COLO668 (cell line): ENCODE measurements around the gene AFF2.

Source experiments
- DNase-seq: peaks from one replicate; lab custom pipeline; 2025; ENCODE audit not compliant: unreplicated experiment; lab: John Stamatoyannopoulos, UW

The AFF2 gene

DNA sequence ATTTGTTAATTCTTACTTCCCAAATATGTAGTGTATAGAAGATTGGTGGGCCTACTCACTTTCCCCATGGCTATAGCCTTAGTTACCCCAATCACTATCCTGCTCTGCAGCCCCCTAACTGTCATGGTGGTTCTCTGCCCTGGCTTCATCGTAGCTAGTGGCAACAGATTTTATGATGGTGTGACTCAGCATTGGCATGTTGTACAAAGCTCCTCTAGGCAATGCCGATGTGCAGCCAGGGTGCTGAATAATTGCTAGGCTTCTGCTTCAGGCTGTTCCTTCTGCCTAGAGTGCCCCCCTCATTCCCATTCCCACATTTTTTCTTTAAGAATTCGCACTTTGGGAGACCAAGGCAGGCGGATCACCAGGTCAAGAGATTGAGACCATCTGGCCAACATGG is 35.2 kb downstream of the AFF2 start:
- no peak for DNase-seq

DNA sequence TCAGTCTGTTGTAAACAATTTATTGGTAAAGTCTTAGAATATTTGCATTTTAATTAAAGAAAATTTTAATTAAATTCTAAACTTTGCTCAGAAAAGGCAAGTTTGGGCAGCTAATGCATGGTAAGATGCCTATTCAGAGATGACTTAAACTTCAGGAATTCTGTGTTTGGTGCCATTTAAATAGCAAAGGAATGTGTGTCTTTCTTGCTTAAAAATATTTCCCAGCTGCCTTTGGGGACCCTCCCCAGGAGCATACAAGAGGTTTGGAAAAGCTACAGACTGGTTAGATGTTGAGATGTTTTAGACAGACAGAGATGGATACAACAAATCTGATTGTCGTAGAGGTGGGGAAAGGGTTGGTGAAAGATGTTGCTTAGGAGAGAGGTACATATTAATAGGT is 36.5 kb downstream of the AFF2 start:
- no peak for DNase-seq

DNA sequence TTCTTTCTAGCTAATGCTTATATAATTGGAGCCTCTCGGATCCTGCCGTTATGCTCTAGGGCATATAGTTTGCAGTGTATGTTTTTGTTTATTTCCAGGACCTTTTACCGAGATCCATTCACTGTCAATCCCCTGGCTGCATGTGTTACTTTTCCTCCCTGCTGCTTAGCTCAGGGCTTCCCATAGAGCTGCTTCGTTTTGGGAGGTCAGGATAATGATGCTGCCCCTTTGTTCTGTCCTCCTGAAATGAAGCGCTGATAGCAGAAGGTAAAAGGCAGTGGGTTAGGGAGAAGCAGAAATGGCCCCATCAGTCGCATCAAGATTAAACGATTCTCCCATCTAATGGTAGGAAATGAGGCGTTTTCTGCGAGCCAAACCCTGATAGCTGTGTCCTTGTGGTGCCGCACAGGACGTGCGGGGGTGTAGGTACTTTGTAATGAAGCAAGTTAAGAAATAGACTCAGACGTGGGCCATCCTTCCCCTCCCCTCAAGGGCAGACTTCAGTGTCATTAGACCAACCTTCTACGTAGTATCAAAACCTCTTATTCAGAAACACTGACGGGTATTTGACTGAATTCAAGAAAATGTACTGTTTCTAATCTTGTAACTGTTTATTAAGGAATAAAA is 37.3 kb downstream of the AFF2 start:
- no peak for DNase-seq

DNA sequence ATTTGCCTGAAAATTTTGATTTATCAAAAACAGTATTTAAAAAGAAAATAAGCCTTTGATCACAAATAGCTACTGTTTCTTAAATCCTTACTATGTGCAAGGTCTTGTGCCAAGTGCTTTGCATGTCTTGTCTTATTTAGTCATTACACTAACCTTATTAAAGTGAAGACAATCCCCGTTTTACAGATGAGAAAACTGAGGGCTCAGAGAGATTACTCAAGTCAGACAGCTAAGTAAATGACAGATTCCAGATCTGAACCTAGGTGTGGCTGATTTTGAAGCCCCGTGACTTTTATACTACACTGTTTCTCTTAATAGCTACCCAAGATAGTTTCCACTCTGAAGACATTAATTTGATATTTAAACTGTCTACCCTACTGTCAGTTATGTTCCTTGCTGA is 38.2 kb downstream of the AFF2 start:
- DNase-seq: no peak

DNA sequence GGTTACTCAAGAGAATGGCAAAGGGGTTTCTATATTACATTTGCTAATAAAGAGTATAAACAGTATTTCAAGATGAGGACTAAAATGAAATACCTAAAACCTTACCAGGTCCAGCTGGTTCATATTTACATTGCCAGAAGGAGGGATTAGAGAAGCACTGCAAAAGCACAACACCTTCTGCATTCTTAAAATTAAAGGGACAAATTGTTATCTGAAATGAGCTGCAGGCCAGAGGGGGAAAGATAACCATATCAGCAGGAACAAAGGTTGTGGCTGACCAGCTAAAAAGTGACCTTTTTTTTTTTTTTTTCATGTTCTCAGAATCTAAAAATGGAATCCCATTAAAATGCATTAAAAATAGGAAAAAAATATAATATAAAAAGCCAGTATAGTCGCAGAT is 39.7 kb downstream of the AFF2 start:
- no peak for DNase-seq

DNA sequence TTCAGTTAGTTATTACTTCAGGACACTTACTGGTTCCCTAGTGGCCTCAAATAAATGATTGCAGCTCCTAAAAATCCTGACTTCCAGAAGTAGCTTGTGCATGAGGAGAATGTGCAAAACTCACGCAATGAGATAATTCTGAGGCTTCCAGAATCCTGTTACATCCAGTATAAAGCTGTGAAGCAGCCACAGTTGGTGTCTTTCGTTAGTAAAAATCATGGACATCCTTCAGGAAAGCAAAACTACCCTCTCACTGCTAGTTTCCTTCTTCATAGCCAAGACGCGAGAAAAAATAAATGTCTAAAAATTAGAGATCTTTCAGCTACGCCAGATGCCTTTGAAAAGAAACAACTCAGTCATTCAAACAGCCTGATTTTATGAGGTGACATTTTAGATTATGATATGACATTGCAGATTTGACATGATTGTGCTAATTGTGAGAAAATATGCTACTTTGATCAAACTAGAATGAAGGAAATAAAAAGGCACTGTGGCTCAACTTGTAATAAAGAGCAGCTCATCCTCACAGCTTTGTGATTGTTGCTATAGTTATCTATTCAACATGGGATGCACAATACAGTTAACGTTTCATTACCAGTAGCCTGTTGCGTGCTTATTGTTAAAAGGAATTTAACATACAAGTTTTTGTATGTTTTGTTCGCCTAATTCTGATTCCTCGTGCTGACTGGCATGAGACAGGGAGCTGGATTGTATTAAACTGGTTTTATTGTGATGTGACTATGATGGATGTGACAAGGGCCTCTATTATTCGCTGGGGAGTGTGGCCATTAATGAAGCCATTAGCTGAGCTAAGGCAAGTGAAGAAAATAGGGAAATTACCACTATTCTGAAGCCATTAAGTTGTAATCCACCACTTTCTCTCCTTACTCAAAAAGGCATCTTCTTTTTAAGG is 40.5 kb downstream of the AFF2 start:
- DNase-seq: no peak

DNA sequence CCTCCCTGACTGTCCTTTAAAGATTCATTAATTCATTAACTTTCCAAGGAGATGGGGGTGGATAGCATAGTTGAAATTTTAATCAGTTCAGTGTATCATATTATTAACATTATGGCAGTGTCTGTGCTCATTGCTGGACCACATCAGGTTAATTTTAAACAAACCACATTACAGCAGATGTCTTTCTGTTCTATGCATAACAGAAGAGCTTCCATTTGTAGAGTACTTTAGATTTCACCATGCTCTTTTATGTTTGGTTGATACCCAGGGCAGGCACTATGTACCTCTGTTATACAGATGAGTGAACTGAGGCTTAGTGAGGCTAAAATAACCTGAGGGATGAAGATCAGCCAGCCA is 41.1 kb downstream of the AFF2 start:
- no peak for DNase-seq

DNA sequence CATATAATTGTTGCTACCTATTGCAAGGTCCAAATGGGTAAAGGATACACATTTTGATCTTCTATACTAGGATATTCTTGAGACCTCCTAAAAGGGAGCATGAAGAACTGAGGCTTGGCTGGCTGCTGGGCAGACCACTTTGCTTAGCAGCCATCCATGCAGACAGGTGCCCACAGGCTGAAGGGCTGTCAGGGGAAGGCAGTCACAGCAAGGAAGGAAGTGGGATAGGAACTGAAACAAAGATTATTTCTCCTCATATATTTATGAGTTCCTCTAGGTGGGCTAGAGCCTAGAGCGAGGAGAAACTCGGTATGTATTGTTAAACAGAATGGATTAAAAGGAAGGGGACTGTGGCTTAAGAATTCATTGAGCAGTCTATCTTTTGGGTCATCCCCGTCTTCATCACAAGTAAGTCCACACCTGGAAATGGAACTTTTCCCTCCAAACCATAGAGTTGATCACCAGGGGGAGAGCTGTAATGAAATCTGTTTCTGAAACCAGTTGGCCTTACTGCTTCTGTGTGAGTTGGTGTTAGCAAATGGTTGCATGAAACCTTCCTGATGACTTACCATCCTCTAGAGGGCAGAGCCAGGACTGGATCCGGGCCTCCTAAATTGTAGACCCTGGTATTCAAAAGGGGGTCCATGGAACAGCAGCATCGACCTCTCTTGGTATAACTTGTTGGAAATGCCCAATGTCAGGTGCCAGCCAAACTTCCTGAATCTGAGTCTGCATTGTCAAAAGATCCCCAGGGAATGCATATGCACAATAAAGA is 42.3 kb downstream of the AFF2 start:
- no peak for DNase-seq

DNA sequence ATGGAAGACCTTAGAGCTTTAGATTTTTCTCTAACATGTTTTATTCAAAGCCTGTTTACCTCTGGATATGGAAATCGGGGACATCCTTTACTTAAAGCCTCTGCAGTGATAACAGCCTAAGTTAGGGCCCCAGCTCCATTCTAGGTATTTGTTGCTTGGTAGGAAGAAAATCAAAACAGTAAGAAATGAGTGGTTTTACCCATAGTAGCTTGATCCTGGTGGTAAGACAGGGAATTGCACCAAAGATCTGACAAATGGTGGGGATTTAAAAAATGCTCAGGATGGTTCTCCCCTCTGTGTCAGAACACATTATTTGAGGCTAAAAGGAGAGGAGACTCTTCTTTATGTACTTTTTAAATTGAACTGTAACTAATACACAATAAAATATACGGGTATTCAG is 52.4 kb downstream of the AFF2 start:
- no peak for DNase-seq

DNA sequence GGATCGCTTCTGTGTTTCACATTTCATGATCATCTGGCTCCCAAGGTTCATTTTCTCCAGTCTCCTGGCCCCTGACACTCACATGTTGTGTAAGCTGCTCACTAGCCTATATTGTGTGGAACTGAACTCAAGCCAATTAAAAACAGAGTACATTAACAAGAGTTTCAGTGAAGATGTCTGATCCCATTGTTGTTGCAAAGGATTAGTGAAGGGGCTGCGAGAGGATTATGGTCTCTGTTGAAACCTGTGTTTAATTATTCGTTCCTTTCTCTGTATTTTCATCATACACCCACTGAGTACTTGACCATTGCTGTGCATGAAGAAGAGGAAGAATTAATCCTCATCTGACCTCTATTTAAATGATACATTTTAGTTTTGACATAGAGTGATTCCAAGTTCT is 54.7 kb downstream of the AFF2 start:
- DNase-seq: no peak

DNA sequence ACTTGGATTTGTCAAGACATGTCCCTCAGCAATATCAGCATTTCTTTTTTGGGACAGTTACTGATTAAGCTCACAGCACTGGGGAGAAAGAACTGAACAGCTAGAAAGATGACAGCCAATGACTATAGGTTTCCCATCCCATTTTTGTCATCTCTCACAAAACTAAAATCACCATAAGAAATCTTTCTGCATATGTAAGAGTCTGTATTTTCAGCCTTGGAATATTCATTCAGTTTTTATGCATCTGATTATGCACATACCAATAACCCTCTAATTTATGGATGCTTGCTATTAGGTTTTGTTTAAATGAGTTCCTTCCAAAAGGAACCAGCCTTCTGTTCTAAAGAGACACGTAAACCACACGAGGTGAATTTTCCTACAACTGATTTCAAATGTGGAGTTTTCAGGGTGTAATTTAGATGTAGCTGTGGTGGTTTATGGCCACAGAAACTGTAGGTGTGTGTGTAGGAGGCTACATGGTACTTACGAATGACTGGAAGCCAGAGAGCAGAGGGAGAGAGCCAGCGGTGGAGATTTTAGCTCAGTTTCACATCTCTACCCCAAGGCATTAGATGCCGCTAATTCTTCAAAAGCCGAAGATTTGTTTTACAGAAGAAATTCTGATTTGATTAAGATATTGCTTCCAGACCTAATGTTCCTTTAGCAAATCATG is 55.3 kb downstream of the AFF2 start:
- no peak for DNase-seq

DNA sequence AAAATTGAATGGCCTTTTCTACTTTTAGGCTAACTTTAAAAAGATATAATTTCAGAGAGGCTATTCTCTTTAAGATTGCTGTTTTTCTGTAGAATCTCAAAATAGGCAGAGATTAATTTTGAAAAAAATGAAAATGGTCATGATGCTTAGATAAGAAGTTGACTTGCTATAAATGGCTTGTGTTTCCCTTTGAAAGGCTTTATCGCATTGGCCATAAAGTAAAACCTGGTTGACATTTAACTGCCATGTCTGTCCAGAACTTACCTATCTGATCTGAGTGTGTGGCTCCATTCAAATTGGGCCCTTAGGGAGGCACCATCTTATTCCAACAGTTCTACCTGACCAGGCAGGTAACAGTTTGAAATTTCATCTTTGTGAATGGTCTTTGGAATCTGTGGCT is 56.1 kb downstream of the AFF2 start:
- DNase-seq: no peak

DNA sequence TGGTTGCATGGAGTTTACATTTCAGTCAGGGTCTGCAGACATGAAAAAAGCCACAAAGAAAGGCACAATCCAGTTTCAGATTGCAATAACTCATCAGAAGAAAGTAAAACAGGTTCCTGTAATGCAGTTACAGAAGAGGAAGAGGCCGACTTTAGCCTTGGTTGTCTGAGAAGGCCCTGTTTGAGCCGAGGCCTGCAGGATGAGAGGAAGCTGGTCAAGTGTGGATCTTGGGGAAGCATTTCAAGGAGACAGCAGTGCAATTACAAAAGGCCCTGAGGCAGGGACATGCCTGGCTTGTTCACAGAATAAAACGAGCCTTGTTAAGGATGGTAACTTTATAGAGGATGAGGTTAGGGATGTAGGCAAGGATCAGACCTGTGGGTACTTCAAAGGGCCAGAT is 62.4 kb downstream of the AFF2 start:
- no peak for DNase-seq

DNA sequence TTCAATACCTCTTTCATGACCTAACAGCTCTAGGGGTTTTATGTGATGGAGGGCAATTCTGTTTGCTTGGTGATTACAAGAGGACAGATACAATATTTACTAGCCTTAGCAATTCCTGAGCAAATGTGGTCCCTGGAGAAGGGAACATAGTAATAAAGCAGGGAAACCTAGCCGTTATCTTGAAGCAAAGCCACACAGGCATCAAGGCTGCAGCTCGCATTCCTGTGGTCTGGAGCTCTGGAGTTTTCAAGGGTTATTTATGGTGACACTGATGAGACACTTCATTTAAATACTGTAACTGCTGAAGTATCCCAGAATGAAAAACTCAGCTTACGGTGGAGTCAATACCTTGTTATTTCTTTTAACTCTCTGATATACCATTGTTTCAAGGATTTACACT is 66.8 kb downstream of the AFF2 start:
- DNase-seq: no peak

DNA sequence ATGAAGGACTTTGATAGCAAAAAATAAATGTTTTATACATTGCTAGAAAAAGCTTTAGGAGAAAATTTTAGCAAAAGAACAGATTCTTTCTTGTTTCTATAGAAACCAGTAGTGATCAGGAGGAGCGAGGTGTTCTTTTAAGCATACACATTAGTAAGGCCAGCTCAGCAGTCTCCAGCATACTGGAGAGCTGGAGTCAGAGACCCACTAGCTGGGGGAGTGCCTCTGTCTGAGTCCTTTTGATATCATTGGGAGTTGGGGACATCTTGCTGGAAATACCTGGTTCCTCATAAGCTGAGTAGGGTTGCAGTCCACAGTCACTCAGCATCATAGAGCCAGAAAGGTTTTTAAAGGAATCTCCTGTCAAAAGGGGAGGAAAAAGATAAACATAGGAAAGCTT is 67.4 kb downstream of the AFF2 start:
- no peak for DNase-seq

DNA sequence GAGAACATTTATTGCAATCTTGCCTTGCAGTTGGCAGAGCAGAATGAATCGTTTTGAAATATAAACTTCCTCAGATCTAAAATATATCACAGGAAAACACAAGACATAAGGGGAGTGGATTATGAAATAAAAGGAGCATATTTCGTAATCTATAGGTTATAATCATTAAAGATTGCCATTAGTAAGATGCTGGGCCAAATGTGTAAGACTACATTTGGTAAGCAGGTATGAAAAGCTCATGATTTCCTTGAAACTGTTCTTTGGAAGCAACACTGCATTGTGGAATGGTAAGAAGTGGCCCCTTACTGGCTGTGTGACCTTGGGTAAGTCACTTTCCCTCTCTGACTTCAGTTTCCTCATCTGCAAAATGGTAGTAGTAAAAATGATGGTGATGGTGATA is 68.3 kb downstream of the AFF2 start:
- no peak for DNase-seq

DNA sequence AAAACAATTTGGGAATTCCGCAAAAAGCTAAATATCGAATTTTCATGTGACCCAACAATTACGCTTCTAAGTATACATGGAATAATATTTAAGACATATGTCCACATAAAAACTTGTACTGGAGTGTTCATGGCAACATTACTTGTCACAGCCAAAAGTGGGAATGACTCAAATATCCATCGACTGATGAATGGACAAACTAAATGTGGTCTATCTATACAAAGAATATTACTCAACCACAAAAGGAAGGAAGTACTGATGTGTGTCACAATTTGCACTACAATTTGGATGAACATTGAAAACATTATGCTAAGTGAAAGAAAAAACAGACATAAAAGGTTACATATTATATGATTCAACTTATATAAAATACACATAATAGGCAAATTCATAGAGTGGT is 71.9 kb downstream of the AFF2 start:
- no peak for DNase-seq

DNA sequence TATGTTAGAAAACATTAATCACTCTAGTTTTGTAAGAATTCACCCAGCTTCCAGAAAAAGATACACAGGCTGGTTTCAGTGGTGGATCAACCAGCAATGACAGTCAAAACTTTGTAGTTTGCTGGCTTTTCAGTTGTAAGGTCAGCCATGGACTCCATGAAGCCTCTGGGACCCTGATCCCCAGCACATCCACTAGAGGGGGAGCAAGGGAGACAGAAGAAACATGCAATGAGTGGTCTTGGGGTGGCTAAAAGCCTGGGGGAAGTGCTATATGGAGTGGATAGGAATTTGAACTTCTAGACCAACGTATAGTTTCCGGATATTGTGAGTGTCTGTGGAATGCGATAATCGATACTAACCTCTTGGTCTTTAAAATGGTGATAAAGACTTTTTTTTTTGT is 72.7 kb downstream of the AFF2 start:
- no peak for DNase-seq

DNA sequence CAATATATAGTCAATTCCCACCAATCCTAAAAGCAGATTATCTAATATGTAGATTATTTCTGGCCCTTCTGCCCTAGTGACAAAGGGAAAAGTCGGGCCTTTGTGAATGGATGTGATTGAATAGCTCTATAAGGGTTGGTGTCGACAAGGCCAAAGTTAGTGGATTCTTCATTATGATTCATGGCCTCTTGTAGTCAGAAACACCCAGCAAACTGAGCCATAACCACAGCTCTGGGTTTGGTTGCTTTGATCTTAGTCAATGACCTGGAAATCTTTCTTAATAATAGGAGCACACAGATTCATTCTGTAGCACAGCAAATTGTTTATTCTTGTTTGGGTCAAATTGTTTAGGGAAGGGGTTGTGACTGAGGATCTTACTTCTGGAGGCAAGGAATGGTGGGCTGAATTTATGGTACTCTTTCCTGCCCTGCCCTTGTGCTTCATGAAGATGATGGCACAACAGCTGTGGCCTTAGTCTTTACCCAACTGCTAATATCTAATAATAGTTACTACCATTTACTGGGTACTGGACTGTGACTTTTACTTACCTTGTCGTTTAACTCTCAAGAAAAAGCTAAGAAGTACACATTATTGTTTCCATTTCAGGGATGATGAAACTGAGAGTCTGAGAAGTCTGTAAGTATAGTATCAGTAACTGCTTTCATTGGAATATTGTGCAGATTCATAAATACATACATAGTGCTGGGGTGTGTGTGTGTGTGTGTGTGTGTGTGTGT is 74.0 kb downstream of the AFF2 start:
- DNase-seq: no peak

DNA sequence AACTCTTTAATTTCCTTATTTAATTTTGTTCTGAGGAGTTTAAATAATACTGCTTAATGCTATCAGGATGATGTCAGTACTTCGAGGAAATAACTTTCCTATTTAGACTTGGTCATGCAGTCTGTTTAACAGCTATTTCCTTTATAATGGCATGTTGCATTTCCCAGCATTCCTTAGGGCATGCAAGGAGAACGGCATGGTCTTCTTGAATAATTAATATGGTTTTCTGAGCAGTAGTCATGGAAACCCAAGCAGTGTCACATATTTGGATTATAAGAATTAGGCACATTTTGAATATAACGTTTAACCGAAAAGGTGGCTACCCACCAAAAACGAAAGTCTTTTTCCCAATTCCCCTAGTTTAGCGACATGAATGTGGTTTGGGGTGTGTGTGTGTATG is 76.0 kb downstream of the AFF2 start:
- no peak for DNase-seq

DNA sequence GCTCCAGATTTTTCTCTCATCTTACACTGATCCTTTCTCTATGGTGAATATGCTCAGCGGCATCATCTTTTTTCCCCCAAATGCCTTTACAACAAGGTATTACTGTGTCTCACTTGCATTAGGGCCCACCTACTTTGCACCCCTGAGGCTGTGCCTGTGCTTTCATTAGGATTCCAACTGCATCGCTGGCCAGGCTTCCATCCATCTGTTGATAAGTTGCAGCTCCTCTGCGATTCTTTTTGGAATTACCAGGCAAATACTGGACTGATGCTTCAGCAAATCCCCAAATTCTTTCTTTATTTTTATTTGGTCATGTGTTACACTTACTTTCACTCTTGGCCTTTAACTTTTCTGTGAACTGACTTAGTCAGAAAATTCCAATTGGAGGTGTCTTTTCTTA is 77.3 kb downstream of the AFF2 start:
- no peak for DNase-seq
